ENCODE measurements around the gene CHN2.
A peak's percentile ranks its signal among the peaks of the same experiment; 100 is the strongest.

Gene CHN2

DNA sequence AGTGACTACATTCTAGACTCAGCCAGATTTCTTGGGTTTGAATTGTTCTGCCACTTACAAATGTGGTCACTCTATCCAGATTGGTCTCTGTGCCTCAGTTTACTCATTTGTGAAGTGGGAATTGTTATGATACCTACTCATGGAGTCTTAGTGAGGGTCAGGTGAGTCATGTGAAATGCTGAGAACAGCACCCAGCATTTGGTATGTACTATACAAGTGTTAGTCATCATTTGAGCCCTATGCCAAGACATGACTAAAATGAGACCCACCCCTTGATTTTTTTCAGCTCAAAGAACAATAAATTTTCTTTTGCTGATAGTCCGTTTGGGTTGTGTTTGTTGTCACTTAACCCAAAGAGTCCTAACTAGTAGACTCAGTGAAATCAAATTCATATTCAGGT lies 92.8 kb downstream of the CHN2 start:
- DNase-seq = no peak

GRCh38 chr7:29288181-29289091 lies 93.9 kb downstream of the CHN2 start:
- no peak for DNase-seq

DNA sequence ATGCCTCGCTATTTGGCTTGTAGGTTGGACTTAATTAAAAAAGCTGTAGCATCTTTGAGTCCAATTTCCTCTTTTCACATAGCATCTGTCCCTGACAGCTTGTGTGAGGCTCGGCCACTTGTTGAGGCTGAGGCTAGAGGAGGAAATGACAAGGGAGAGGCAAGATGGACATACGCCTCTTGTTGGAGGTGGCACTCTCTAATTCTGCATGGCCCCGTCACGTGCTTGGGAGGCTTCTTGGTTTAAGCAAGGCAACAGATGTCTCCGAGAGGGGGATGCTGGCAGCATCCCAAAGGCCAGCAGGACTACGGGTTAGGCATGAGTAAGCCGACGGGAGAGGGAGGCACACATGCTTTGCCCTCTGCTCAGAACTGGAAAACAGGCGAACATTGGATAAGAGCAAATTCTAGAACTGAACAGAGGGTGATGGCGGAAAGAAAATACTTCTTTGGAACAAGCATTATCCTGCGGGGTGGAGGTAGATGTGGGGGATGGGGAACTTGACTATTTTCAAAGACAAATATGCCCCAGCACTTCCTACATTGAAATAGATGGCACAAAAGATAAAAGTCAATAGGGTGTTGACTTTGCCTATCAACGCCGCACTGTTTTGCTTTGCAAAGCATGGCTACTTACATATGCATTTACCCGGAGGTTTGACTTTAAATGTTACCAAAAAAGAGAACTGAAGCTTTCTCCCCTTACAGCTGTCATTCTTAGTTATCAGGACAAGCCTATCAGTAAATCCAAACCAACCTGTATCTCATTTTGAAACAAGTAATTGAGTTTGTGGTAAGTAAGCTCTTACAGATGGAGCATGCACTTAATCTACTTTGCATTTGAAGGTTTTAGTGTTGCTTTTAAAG lies 94.8 kb downstream of the CHN2 start:
- DNase-seq = peak in 1 of 5 donors; percentile 16

DNA sequence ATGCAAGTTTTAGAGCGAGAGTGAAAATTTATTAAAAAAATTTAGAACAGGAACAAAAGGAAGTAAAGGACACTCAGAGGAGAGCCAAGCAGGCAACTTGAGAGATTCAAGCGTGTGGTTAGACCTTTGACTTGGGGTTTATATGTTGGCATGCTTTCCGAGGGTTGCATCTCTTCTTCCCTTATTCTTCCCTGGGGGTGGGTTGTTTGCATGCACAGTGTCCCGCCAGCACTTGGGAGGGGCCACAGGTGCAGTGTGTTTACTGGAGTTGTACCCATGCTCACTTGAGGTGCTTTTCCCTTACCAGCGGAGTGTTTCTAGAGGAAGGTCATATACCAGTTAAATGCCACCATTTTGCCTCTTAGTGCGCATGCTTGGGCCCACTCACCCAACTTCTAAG lies 96.3 kb downstream of the CHN2 start:
- DNase-seq = no peak

GRCh38 chr7:29291723-29292618 lies 97.4 kb downstream of the CHN2 start:
- no peak for DNase-seq

DNA sequence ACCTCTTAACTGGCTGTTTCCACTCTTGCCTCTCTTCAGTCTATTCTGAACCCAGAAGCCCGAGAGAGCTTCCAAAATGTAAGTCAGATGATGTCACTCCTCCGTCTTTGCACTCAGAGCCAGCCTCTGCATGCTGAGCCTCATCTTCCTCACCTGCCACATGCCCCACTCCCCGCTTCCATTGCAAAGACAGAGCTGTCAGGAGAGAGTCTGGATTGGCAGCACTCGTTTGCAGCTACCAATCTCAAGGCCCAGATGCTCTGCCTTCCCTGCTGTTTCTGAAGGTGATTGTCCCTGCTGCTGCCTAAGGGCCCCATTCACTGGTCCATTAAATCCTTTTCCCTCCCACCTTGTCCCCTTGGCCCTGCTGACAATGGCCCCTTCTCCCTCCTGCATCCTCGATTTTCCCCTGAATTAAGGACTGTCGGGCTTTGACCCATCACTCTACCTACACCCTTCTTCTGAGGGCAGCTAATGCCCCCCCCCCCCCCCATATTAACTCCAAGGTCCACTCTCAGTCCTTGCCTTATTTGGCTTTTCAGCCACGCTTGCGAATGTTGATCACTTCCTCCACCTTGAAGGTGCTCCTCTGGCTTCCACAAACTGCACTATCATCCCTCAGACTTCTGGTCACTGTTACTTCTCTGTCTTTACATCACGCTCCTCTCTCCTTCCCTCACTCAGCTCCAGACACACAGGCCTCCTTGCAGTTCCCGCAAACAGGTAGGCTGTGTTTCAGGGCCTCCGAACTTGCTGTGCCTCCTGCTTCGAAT lies 98.5 kb downstream of the CHN2 start:
- no peak for DNase-seq

DNA sequence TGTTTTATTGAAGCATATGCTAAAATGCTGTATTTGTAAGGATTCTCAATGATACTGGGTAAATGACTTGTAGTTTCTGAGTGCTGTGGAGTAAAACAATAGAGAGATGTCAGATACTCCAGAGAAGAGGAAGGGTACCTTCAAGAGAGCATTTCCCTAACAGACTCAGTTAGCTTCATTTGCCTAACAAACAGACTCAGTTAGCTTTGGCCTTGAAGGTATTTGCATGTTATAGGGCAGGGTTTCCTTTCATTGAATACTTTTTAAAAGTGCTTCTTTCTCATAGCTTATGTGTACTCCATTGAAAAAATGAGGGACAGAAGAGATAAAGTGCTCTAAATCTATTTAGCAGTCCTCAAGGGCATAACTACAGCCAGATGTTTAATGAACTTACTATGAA lies 101.8 kb downstream of the CHN2 start:
- DNase-seq = no peak

GRCh38 chr7:29297194-29297890 lies 102.8 kb downstream of the CHN2 start:
- no peak for DNase-seq

GRCh38 chr7:29299086-29299485 lies 104.5 kb downstream of the CHN2 start:
- no peak for DNase-seq

GRCh38 chr7:29300026-29300480 lies 105.5 kb downstream of the CHN2 start:
- DNase-seq = no peak

DNA sequence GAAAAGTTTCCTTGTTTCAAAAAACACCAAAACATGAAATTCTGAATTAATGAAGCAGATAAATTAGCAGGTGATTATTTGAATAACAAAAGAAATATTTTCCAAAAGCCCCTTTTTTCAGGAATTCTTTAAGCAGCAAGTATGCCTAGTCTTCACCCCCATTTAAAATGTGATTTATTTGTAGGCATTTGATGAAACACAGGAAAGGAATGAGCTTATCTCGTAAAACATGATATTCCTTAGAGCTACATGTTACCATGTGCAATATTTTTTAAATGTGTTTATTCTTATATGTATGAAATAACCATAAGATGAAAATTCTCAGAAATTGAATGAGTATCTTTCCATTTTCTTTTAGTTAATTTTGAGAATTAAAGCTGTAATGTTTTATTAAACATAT lies 106.1 kb downstream of the CHN2 start:
- no peak for DNase-seq

GRCh38 chr7:29302666-29303395 lies 108.3 kb downstream of the CHN2 start:
- no peak for DNase-seq

DNA sequence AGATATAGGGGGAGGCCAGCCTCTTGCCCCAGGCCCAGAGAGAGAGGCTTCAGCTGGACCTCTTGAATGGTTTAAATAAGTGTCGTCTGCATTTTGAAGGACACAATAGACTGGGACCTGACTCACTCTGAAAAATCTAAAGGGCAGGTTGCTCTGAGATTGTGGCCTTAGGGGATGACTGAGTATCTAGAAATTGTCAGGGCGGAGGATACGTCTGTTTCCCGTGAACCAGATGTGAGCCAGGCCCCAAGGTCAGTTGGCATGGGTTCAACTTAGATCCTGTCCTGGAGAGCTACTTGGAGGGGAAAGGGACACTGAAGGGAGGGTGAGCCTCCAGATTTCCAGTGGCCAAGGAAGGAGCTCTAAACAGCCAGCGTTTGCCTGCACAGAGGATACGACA lies 110.2 kb downstream of the CHN2 start:
- no peak for DNase-seq

GRCh38 chr7:29306319-29306991 lies 111.9 kb downstream of the CHN2 start:
- no peak for DNase-seq

DNA sequence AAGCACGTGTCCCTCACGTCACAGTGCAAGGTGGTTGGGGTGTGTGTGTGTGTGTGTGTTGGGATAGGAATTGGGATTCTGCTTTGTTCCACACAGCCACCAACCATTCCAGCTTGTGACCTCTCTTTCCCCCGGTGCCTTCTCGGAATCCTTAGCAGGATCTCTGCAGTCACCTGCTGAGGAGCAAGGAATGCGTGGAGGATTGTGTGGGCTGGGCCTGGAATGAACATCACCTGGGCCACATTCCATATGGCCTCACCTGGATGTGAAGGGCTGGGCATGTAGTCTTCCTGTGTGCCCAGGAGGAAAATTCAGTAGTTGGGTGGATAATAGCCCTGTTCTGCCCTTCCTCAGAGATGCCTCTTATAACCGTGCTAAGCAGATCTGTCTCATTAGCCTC lies 113.8 kb downstream of the CHN2 start:
- DNase-seq = no peak

- no peak for DNase-seq
Measured at GRCh38 chr7:29309041-29309854, 114.7 kb downstream of the CHN2 start.

- no peak for DNase-seq
Measured at GRCh38 chr7:29310625-29311024, 116.0 kb downstream of the CHN2 start.

GRCh38 chr7:29311314-29311713 lies 116.7 kb downstream of the CHN2 start:
- DNase-seq = no peak

- no peak for DNase-seq
Measured at GRCh38 chr7:29314148-29314547, 119.6 kb downstream of the CHN2 start.
